GM12801 (cell line): ENCODE data around the gene PRICKLE2.

ENCODE experiments used
- CTCF ChIP-seq: IDR thresholded peaks from one replicate; pipeline ENCODE4 v1.5.1; 2011; ENCODE audit warnings: control low read depth; ENCODE audit not compliant: insufficient read length; ENCODE audit errors: extremely low read depth

The PRICKLE2 gene

GRCh38 chr3:64207289-64208080 is 17.8 kb downstream of the PRICKLE2 start:
- TF ChIP-seq CTCF = no peak

- no peak for TF ChIP-seq CTCF
Observed at GRCh38 chr3:64203969-64204908, 21.0 kb downstream of the PRICKLE2 start.

- no peak for TF ChIP-seq CTCF
Observed at GRCh38 chr3:64203216-64203615, 22.1 kb downstream of the PRICKLE2 start.

GRCh38 chr3:64199932-64200331 is 25.3 kb downstream of the PRICKLE2 start:
- TF ChIP-seq CTCF = no peak

- TF ChIP-seq CTCF = no peak
Observed at GRCh38 chr3:64196236-64196929, 28.9 kb downstream of the PRICKLE2 start.

- no peak for TF ChIP-seq CTCF
Observed at GRCh38 chr3:64195789-64196188, 29.5 kb downstream of the PRICKLE2 start.

GRCh38 chr3:64191822-64192221 is 33.4 kb downstream of the PRICKLE2 start:
- no peak for TF ChIP-seq CTCF
